Stimulated activated naive CD8-positive, alpha-beta T cell treated with anti-CD3 and anti-CD28 coated beads, Interleukin-15, Interleukin-2, amounts not matched to agents 100 ng/mL and 50 ng/mL, for 24 hours (primary cell): ENCODE results near the gene AMDHD2.
"Not testable (repeated sequence)": the region's sequence is repeated elsewhere in the genome, so short reads cannot be mapped to it uniquely, and the experiment has no call there.

ENCODE experiments used
- H3K27ac Mint-ChIP-seq: one replicate; pipeline ENCODE4 v1.8.0; 2021; ENCODE audit warnings: mild to moderate bottlenecking, mixed read lengths
- H3K27me3 Mint-ChIP-seq: one replicate; pipeline ENCODE4 v1.8.0; 2021; ENCODE audit warnings: mixed read lengths
- H3K36me3 Mint-ChIP-seq: one replicate; pipeline ENCODE4 v1.8.0; 2021; ENCODE audit warnings: low read depth, mixed read lengths
- H3K4me1 Mint-ChIP-seq: one replicate; pipeline ENCODE4 v1.8.0; 2021; ENCODE audit warnings: low read depth, mixed read lengths
- H3K4me3 Mint-ChIP-seq: one replicate; pipeline ENCODE4 v1.8.0; 2021; ENCODE audit warnings: mild to moderate bottlenecking, mixed read lengths
- H3K9me3 Mint-ChIP-seq: one replicate; pipeline ENCODE4 v1.8.0; 2021; ENCODE audit warnings: mixed read lengths

AMDHD2 gene

GRCh38 chr16:2477327-2477726 is 42.8 kb upstream of the AMDHD2 start:
- no peaks in the 10 kb centered on the region for H3K36me3 Mint-ChIP-seq
- H3K4me1 Mint-ChIP-seq: peaks cover 13% of the 10 kb centered on the region
- no peak overlapping the region for H3K27ac Mint-ChIP-seq
- no peak overlapping the region for H3K4me3 Mint-ChIP-seq
- no peaks in the 10 kb centered on the region for H3K9me3 Mint-ChIP-seq
- peaks cover 7% of the 10 kb centered on the region for H3K27me3 Mint-ChIP-seq

GRCh38 chr16:2478279-2478678 is 41.9 kb upstream of the AMDHD2 start:
- Mint-ChIP-seq H3K27me3 (peaks cover 2% of the 10 kb centered on the region), H3K36me3 (no peaks in the 10 kb centered on the region), H3K27ac (no peak overlapping the region), H3K4me1 (peaks cover 8% of the 10 kb centered on the region), H3K4me3 (no peak overlapping the region), H3K9me3 (no peaks in the 10 kb centered on the region)

GRCh38 chr16:2479996-2480395 is 40.2 kb upstream of the AMDHD2 start:
- not testable (repeated sequence) for H3K36me3 Mint-ChIP-seq, H3K4me3 Mint-ChIP-seq, H3K4me1 Mint-ChIP-seq, H3K27me3 Mint-ChIP-seq, H3K27ac Mint-ChIP-seq, H3K9me3 Mint-ChIP-seq

- H3K4me3 Mint-ChIP-seq: no peak overlapping the region
These were observed 39.2 kb upstream of the AMDHD2 start for GRCh38 chr16:2480948-2481347.

GRCh38 chr16:2481676-2482075 is 38.5 kb upstream of the AMDHD2 start:
- Mint-ChIP-seq H3K4me3 (no peak overlapping the region), H3K27ac (no peak overlapping the region), H3K4me1 (peaks cover 6% of the 10 kb centered on the region), H3K27me3 (no peaks in the 10 kb centered on the region), H3K9me3 (no peaks in the 10 kb centered on the region), H3K36me3 (no peaks in the 10 kb centered on the region)

More at GRCh38 chr16:2480948-2481347, 39.2 kb upstream of the AMDHD2 start:
- no peak overlapping the region for H3K27ac Mint-ChIP-seq
- no peaks in the 10 kb centered on the region for H3K27me3 Mint-ChIP-seq
- H3K9me3 Mint-ChIP-seq: no peaks in the 10 kb centered on the region
- H3K36me3 Mint-ChIP-seq: no peaks in the 10 kb centered on the region
- H3K4me1 Mint-ChIP-seq: peaks cover 3% of the 10 kb centered on the region

GRCh38 chr16:2482249-2482648 is 37.9 kb upstream of the AMDHD2 start:
- H3K4me1 Mint-ChIP-seq: peaks cover 12% of the 10 kb centered on the region
- no peaks in the 10 kb centered on the region for H3K36me3 Mint-ChIP-seq
- H3K27ac Mint-ChIP-seq: no peak overlapping the region
- no peak overlapping the region for H3K4me3 Mint-ChIP-seq
- no peaks in the 10 kb centered on the region for H3K27me3 Mint-ChIP-seq
- no peaks in the 10 kb centered on the region for H3K9me3 Mint-ChIP-seq

- H3K27me3 Mint-ChIP-seq: no peaks in the 10 kb centered on the region
- no peaks in the 10 kb centered on the region for H3K9me3 Mint-ChIP-seq
These were observed 37.2 kb upstream of the AMDHD2 start for GRCh38 chr16:2482708-2483534.

GRCh38 chr16:2483939-2484897 is 36.0 kb upstream of the AMDHD2 start:
- no peaks in the 10 kb centered on the region for H3K27me3 Mint-ChIP-seq
- H3K36me3 Mint-ChIP-seq: no peaks in the 10 kb centered on the region
- no peak overlapping the region for H3K27ac Mint-ChIP-seq
- H3K4me1 Mint-ChIP-seq: peaks cover 22% of the 10 kb centered on the region
- H3K9me3 Mint-ChIP-seq: no peaks in the 10 kb centered on the region
- no peak overlapping the region for H3K4me3 Mint-ChIP-seq

More at GRCh38 chr16:2482708-2483534, 37.2 kb upstream of the AMDHD2 start:
- no peak overlapping the region for H3K4me3 Mint-ChIP-seq
- no peaks in the 10 kb centered on the region for H3K36me3 Mint-ChIP-seq
- H3K4me1 Mint-ChIP-seq: peaks cover 19% of the 10 kb centered on the region
- H3K27ac Mint-ChIP-seq: no peak overlapping the region

GRCh38 chr16:2484898-2485508 is 35.2 kb upstream of the AMDHD2 start:
- Mint-ChIP-seq H3K36me3 (no peaks in the 10 kb centered on the region), H3K27ac (no peak overlapping the region), H3K9me3 (no peaks in the 10 kb centered on the region), H3K4me3 (no peak overlapping the region), H3K27me3 (no peaks in the 10 kb centered on the region), H3K4me1 (peaks cover 22% of the 10 kb centered on the region)

GRCh38 chr16:2485811-2486507 is 34.2 kb upstream of the AMDHD2 start:
- H3K4me3 Mint-ChIP-seq: no peak overlapping the region
- peaks cover 22% of the 10 kb centered on the region for H3K4me1 Mint-ChIP-seq
- no peaks in the 10 kb centered on the region for H3K36me3 Mint-ChIP-seq
- no peaks in the 10 kb centered on the region for H3K9me3 Mint-ChIP-seq
- H3K27ac Mint-ChIP-seq: no peak overlapping the region
- no peaks in the 10 kb centered on the region for H3K27me3 Mint-ChIP-seq

- Mint-ChIP-seq H3K4me1 (peaks cover 22% of the 10 kb centered on the region), H3K4me3 (peak overlapping the region; percentile 60), H3K36me3 (no peaks in the 10 kb centered on the region), H3K27ac (peak overlapping the region; percentile 77), H3K27me3 (no peaks in the 10 kb centered on the region), H3K9me3 (no peaks in the 10 kb centered on the region)
These were observed 33.3 kb upstream of the AMDHD2 start for GRCh38 chr16:2486645-2487516.

- Mint-ChIP-seq H3K27ac (peak overlapping the region; percentile 77), H3K36me3 (no peaks in the 10 kb centered on the region), H3K27me3 (no peaks in the 10 kb centered on the region), H3K4me1 (peaks cover 22% of the 10 kb centered on the region), H3K9me3 (no peaks in the 10 kb centered on the region), H3K4me3 (peak overlapping the region; percentile 60)
These were observed 32.7 kb upstream of the AMDHD2 start for GRCh38 chr16:2487517-2487842.

- Mint-ChIP-seq H3K27ac (no peak overlapping the region), H3K4me3 (no peak overlapping the region), H3K27me3 (no peaks in the 10 kb centered on the region), H3K36me3 (no peaks in the 10 kb centered on the region), H3K4me1 (peaks cover 22% of the 10 kb centered on the region), H3K9me3 (no peaks in the 10 kb centered on the region)
These were observed 32.2 kb upstream of the AMDHD2 start for GRCh38 chr16:2487903-2488531.
